Measurements from ENCODE around the gene HEXIM2.

HEXIM2 gene

GRCh38 chr17:45135192-45135977 lies 26.3 kb upstream of the HEXIM2 start, which contains the start of gene ACBD4 (continued):
- TF ChIP-seq, protein P1, sequence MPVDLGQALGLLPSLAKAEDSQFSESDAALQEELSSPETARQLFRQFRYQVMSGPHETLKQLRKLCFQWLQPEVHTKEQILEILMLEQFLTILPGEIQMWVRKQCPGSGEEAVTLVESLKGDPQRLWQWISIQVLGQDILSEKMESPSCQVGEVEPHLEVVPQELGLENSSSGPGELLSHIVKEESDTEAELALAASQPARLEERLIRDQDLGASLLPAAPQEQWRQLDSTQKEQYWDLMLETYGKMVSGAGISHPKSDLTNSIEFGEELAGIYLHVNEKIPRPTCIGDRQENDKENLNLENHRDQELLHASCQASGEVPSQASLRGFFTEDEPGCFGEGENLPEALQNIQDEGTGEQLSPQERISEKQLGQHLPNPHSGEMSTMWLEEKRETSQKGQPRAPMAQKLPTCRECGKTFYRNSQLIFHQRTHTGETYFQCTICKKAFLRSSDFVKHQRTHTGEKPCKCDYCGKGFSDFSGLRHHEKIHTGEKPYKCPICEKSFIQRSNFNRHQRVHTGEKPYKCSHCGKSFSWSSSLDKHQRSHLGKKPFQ (tag by site-specific recombination; IDR thresholded peaks at IDR 0.05) = no peak
- TF ChIP-seq CTCF (tag by site-specific recombination; IDR thresholded peaks at IDR 0.05) = peak; percentile 100
- no peak for TF ChIP-seq ZNF777 (tag by site-specific recombination; IDR thresholded peaks at IDR 0.05; ENCODE audit: borderline replicate concordance)
- TF ChIP-seq SP7 (tag by site-specific recombination; IDR thresholded peaks at IDR 0.05) = peak; percentile 70; the same call in 1 of the 2 replicates
- peak; percentile 70 for TF ChIP-seq ZBTB8A (tag by site-specific recombination; IDR thresholded peaks at IDR 0.05)
- peak; percentile 77 for TF ChIP-seq SCRT2 (tag by site-specific recombination; IDR thresholded peaks at IDR 0.05)
- peak; percentile 56 for TF ChIP-seq BCL11B (tag by site-specific recombination; IDR thresholded peaks at IDR 0.05; ENCODE audit: low read depth)
- TF ChIP-seq HOXA7 (CRISPR knock-in tag; IDR thresholded peaks at IDR 0.05; ENCODE audit: borderline replicate concordance) = peak; percentile 96
- TF ChIP-seq, protein P2, sequence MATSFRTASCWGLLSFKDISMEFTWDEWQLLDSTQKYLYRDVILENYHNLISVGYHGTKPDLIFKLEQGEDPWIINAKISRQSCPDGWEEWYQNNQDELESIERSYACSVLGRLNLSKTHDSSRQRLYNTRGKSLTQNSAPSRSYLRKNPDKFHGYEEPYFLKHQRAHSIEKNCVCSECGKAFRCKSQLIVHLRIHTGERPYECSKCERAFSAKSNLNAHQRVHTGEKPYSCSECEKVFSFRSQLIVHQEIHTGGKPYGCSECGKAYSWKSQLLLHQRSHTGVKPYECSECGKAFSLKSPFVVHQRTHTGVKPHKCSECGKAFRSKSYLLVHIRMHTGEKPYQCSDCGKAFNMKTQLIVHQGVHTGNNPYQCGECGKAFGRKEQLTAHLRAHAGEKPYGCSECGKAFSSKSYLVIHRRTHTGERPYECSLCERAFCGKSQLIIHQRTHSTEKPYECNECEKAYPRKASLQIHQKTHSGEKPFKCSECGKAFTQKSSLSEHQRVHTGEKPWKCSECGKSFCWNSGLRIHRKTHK (tag by site-specific recombination; IDR thresholded peaks at IDR 0.05) = no peak
- peak; percentile 29; the same call in 1 of the 2 replicates for TF ChIP-seq YY1 (tag by site-specific recombination; IDR thresholded peaks at IDR 0.05)
- peak; percentile 93 for TF ChIP-seq ZBTB17 (tag by site-specific recombination; IDR thresholded peaks at IDR 0.05)
- peak; percentile 93 for TF ChIP-seq HIC1 (tag by site-specific recombination; IDR thresholded peaks at IDR 0.05)
- peak; percentile 87 for TF ChIP-seq KLF8 (tag by site-specific recombination; IDR thresholded peaks at IDR 0.05)
- TF ChIP-seq ZNF530 (tag by site-specific recombination; IDR thresholded peaks at IDR 0.05; ENCODE audit: low read depth) = no peak
- no peak; the same call in 1 of the 2 replicates for TF ChIP-seq ZNF449 (tag by site-specific recombination; IDR thresholded peaks at IDR 0.05)
- TF ChIP-seq PATZ1 (tag by site-specific recombination; IDR thresholded peaks at IDR 0.05) = peak; percentile 65
- TF ChIP-seq ZEB2 (tag by site-specific recombination; IDR thresholded peaks at IDR 0.05) = peak; percentile 73
- TF ChIP-seq ZNF184 (tag by site-specific recombination; IDR thresholded peaks at IDR 0.05) = peak; percentile 85
- peak; percentile 93 for TF ChIP-seq GLIS2 (tag by site-specific recombination; IDR thresholded peaks at IDR 0.05)
- TF ChIP-seq ZSCAN30 (tag by site-specific recombination; IDR thresholded peaks at IDR 0.05) = peak; percentile 96
- TF ChIP-seq ZNF394 (tag by site-specific recombination; IDR thresholded peaks at IDR 0.05; ENCODE audit: borderline replicate concordance) = peak; percentile 66
- no peak for TF ChIP-seq ZNF202 (tag by site-specific recombination; IDR thresholded peaks at IDR 0.05; ENCODE audit: borderline replicate concordance)
- peak; percentile 74; the same call in 1 of the 2 replicates for TF ChIP-seq ZNF324 (tag by site-specific recombination; IDR thresholded peaks at IDR 0.05)
- no peak for TF ChIP-seq TRIM28 (IDR thresholded peaks at IDR 0.05; ENCODE audit: borderline replicate concordance, low read length)
- TF ChIP-seq ZXDB (tag by site-specific recombination; IDR thresholded peaks at IDR 0.05) = peak; percentile 78
- TF ChIP-seq ZNF660 (tag by site-specific recombination; IDR thresholded peaks at IDR 0.05) = peak; percentile 95
- TF ChIP-seq ZNF629 (tag by site-specific recombination; IDR thresholded peaks at IDR 0.05) = peak; percentile 82
- TF ChIP-seq ZNF48 (tag by site-specific recombination; IDR thresholded peaks at IDR 0.05) = no peak

All from HEK293 (cell line).